HG02610 (cell line): ENCODE measurements around the gene SNX1.
"Not testable (repeated sequence)": the region's sequence is repeated elsewhere in the genome, so short reads cannot be mapped to it uniquely, and the experiment has no call there.

Experiments used
- ATAC-seq: cut with Tn5 transposase; IDR thresholded peaks from one replicate; pipeline ENCODE4 v1.9.1; 2021; ENCODE audit warnings: mild to moderate bottlenecking, moderate library complexity; ENCODE audit not compliant: unreplicated experiment

Gene SNX1

GRCh38 chr15:64111679-64112050, 15.9 kb downstream of the SNX1 start:
- ATAC-seq: no peak

GRCh38 chr15:64112073-64112772, 16.4 kb downstream of the SNX1 start:
- ATAC-seq: no peak

GRCh38 chr15:64112904-64113303, 17.1 kb downstream of the SNX1 start:
- ATAC-seq: no peak

- no peak for ATAC-seq
Measured at GRCh38 chr15:64117759-64118487, 22.1 kb downstream of the SNX1 start.

GRCh38 chr15:64120322-64120721, 24.5 kb downstream of the SNX1 start:
- not testable (repeated sequence) for ATAC-seq

- no peak for ATAC-seq
Measured at GRCh38 chr15:64121614-64122013, 25.8 kb downstream of the SNX1 start.

- no peak for ATAC-seq
Measured at GRCh38 chr15:64122444-64122843, 26.7 kb downstream of the SNX1 start.

- ATAC-seq: no peak
Measured at GRCh38 chr15:64122936-64123351, 27.2 kb downstream of the SNX1 start.

- no peak for ATAC-seq
Measured at GRCh38 chr15:64125978-64126377, 30.2 kb downstream of the SNX1 start.

GRCh38 chr15:64127521-64128270, 31.9 kb downstream of the SNX1 start:
- ATAC-seq: no peak

- ATAC-seq: no peak
Measured at GRCh38 chr15:64130159-64130558, 34.4 kb downstream of the SNX1 start.

GRCh38 chr15:64131547-64131946, 35.8 kb downstream of the SNX1 start:
- ATAC-seq: no peak

GRCh38 chr15:64132217-64132616, 36.4 kb downstream of the SNX1 start:
- ATAC-seq: no peak

GRCh38 chr15:64133623-64134344, 38.0 kb downstream of the SNX1 start:
- no peak for ATAC-seq

GRCh38 chr15:64134345-64134829, 38.6 kb downstream of the SNX1 start:
- ATAC-seq: no peak

- no peak for ATAC-seq
Measured at GRCh38 chr15:64136347-64136746, 40.6 kb downstream of the SNX1 start.

GRCh38 chr15:64137226-64137833, 41.5 kb downstream of the SNX1 start:
- no peak for ATAC-seq

- no peak for ATAC-seq
Measured at GRCh38 chr15:64138331-64138941, 42.7 kb downstream of the SNX1 start.

- ATAC-seq: no peak
Measured at GRCh38 chr15:64141798-64142512, 46.2 kb downstream of the SNX1 start.
